ENCODE measurements around the gene ABITRAM.
"Not testable (repeated sequence)": the region's sequence is repeated elsewhere in the genome, so short reads cannot be mapped to it uniquely, and the experiment has no call there.

Gene ABITRAM
- 11.1 reads per million, percentile 34 among the genes with 10 or more reads in this experiment for total RNA-seq

DNA sequence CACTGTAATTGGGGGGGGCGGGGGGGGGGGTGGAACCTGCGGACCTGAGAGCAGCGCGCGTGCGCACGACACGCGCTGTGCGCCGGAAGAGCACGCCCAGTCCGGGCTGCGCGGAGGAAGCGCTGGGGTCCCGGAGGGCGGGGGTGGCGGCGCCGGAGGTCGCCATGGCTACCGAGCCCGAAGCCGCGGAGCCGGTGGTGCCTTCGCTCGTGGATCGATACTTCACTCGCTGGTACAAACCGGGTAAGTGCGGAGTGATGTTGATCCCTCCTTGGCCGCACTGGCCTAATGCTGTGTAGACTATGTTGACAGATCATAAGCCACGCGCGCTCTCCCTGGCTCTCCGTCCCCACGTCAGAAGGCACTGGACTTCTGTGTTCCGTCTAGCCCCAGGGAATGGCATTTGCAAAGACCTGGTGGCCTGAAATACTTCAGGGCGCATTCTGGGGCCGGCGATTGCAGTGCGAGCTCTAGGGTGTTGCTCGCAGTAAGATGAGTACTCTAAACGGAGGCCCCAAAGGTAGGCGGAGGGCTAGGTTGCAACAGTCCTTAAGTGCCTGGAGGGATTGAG lies at the start of gene ABITRAM:
Gene ABITRAM (plus strand): TSS at position 78 of the 571 bp plus-strand sequence. CDS start 87 bp downstream, at position 165.
- peak; percentile 72 for DNase-seq

DNA sequence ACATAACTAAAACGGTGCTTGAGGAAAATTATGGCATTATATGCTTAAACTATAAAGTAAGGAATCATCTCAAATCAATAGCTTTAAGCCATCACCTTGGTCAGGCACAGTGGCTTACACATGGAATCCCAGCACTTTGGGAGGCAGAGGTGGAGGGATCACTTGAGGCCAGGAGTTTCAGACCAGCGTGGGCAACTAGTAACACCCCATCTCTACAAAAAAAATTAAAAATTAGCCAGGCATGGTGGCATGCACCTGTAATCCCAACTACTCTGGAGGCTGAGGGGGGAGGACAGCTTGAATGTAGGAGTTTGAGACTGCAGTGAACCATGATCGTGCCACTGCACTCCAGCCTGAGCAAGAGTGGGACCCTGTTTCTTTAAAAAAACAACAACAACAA lies 49.5 kb upstream of the ABITRAM start:
- no peak for DNase-seq

- DNase-seq, result no peak
Measured at GRCh38 chr9:108885643-108886348, 48.4 kb upstream of the ABITRAM start.

DNA sequence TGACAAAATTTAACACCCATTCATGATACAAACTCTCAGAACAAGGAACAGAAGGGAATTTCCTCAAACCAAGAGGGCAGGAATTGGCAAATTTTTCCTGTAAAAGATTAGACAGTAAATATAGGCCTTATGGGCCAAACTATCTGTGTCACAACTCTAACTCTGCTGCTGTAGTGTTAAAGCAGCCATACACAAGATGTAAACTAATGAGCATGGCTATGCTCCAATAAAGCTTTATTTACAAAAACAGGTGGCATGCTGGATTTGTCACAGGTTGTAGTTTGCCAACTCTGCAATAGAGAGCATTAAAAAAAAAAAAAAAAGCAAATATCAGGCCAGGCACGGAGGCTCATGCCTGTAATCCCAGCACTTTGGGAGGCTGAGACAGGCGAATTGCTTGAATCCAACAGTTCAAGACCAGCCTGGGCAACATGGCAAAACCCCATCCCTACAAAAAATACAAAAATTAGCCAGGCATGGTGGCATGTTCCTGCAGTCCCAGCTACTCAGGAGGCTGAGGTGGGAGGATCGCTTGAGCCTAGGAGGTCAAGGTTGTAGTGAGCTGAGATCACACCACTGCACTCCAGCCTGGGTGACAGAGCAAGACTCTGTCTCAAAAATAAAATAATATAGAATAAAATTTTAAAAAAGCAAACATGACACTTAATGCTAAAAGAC lies 47.5 kb upstream of the ABITRAM start:
- not testable (repeated sequence) for DNase-seq

DNA sequence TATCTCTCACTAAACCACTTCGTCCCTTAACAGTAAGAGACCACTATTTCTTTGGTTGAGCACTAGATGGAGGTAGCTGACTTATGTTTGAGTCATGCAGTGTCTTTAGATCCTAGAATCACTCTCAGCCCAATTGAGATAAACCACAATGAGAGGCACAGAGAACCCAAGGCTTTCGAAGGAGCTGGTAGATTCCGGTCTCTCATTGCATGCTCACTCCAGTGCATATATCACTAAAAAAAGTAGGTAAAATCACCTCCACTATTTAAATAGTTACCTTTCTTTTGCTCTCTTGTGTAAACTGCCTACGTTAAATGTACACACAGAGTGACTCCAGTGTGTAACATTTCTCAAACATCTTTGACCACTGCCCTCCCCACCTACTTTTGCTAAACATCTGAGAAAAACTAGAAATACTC lies 44.5 kb upstream of the ABITRAM start:
- no peak for DNase-seq

DNA sequence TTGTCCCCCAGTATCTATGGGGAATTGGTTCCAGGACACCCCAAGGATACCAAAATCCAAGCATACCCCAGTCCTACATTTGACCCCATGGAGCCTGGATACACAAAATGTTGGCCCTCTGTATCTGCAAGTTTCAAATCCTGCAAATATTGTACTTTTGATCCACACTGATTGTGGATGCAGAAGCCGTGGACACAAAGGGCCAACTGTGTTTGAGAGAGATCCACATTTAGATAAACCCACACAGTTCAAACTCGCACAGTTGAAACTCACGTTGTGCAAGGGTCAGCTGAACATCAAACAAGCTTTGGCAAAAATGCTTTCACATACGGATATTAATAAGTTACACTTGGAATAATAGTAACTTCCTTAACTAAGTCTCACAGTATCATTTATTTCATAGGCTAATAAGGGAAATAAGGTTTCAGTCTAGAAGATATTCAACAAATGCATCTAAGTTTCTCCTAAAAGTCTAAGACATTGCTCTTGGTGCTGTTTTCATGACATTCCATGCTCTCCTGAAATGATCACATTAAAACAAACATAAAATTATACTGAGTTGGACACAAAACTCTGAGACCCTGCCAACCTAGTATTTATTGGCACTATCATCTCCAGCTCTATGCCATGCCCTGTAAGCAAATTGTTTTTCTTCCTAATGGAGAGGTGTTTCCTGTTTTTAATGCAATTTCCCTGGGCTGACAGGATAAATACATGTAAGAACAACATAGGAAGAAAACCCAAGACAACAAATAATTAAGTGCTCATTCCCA lies 39.8 kb upstream of the ABITRAM start:
- DNase-seq, result no peak

DNA sequence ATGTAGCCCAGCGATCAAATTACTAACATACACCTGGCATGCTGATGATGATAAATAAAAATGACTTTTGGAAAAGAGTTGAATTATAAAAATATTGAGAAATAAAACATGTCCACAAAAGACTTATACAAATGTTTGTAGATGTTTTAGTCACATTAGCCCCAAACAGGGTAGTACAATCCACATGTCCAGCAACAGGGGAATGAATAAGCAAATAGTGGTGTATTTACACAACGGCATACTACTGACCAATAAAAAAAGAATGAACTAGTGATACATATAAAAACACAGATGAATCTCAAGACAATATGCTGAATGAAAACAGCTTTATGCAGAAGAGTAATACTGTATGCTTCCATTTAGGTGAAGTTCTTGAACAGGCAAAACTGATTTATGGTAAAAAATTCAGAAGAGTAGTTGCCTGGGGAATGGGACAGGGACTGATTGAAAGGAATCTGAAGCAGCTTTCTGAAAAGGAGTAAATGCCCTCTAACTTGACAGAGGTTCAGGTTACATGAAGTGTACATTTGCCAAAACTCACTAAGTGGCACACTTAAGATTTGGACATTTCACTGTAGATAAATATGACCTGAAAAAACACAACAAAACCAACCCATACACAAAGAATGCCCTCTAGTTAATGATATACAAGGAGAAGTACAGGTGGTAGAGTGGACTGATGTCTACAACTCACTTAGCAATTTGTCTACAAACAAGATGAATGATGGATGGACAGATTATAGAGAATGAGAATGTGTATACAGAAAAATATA lies 36.7 kb upstream of the ABITRAM start:
- DNase-seq, result no peak

DNA sequence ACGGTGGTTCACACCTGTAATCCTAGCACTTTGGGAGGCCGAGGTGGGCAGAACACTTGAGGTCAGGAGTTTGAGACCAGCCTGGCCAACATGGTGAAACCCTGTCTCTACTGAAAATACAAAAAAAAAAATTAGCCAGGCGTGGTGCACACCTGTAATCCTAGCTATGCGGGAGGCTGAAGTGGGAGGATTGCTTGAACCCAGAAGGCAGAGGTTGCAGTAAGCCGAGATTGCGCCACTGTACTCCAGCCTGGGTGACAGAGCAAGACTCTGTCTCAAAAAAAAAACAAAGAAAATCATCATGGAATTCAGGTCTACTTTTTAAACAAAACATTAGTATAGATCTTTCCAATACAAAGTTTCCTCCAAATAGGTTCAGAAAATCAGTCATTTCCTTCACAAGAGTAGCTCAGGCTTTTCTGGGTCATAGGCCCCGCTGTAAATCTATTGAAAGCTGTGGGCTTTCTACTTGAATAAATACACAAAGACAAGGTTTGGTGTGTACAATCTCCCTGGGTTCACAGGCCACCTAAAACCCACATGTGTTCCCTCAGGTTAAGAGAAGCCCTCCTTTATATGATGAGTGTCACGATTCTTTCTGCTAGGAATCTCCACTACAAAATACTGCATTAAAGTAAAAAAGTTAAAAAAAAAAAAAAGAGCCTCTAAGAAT lies 35.0 kb upstream of the ABITRAM start:
- not testable (repeated sequence) for DNase-seq

GRCh38 chr9:108900176-108900575 lies 34.0 kb upstream of the ABITRAM start:
- DNase-seq, result no peak

- no peak for DNase-seq
Measured at GRCh38 chr9:108903420-108904103, 30.6 kb upstream of the ABITRAM start.

GRCh38 chr9:108904161-108904560 lies 30.0 kb upstream of the ABITRAM start:
- no peak for DNase-seq

- no peak for DNase-seq
Measured at GRCh38 chr9:108905494-108905893, 28.7 kb upstream of the ABITRAM start.

DNA sequence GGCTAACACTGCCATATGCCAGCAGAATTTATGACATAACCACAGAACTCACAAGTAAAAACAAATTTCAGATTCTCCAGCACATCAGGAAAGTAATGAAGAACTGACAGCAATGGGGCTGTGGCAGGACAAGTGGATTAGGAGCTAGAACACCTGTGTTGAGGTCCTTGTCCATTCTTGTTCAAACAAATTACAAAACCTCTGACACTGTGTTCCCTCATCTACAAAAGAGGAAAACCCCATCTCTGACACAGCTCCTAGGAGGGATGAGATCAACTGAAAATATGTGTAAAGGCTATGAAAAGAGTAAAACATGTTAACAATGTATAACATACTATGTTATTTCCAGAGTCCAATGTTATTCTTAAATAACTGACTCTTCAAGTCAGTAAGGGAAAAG lies 23.8 kb upstream of the ABITRAM start:
- no peak for DNase-seq

- no peak for DNase-seq
Measured at GRCh38 chr9:108910914-108911313, 23.3 kb upstream of the ABITRAM start.

GRCh38 chr9:108911820-108912219 lies 22.4 kb upstream of the ABITRAM start:
- no peak for DNase-seq

- no peak for DNase-seq
Measured at GRCh38 chr9:108913391-108913790, 20.8 kb upstream of the ABITRAM start.

DNA sequence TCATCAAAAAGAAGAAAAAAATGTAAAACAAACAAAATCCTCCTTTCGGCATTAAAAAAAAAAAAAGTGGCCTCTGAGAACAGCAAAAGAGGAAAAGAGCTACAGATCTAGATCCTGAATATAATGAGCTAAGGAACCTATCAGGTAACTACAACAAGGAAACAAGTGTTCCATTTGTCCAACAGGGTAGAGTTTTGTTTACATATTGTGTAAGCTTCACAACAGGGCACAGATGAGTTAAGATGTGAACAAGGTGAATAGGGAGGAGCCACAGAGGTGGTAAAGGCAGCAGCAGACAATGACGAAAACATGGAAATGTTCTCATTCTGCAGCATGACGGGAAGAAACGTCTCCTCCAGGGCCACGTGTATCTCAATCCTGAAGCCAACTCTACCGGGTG lies 14.7 kb upstream of the ABITRAM start:
- no peak for DNase-seq

DNA sequence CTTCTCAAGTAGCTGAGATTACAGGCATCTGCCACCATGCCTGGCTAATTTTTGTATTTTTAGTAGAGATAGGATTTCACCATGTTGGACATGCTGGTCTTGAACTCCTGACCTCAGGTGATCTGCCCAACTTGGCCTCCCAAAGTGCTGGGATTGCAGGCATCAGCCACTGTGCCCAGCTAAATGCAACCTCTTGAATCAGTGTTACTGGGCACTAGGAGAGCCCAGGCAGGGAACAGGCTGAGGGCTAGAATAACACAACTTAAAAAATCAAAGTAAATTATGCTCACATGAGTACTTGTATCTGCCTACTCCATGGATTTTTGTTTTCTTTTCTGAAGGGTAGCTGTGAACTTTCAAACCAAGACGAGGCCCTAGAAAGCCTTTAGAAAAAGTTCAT lies 13.8 kb upstream of the ABITRAM start:
- not testable (repeated sequence) for DNase-seq

DNA sequence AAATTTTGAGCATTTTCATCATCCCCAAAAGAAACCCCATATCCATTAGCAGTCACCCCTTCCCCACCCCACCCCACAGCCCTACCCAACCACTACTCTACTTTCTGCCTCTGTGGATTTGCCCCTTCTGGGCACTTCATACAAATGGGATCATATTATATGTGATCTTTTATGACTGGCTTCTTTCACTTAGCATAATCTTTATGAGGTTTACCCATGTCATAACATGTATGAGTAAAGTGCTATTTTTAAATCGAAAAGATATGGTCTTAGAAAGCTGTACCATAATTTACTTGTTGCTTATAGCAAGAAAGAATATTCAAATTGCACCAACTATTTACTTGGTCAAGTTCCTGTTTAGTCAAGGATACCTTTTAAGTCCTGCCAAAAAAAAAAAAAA lies 13.0 kb upstream of the ABITRAM start:
- DNase-seq, result no peak

DNA sequence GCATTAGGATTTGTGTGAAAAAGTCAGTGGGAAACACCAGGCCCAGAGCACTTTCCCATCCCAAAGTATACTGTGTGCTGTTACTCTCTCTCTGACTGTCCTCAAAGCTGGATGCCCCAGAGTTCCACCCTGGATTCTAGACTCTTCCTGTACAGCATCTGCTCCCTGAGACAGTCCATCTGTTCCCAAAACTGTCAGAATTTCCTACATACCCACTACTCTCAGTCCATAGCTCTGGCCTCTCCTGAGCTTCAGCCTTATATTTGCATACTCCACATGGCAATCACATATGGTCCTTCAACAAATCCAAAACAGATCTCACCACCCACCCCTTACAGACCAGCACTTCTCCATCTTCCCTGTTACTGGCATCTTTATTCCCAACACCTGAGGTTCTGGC lies 9.7 kb upstream of the ABITRAM start:
- DNase-seq, result no peak

DNA sequence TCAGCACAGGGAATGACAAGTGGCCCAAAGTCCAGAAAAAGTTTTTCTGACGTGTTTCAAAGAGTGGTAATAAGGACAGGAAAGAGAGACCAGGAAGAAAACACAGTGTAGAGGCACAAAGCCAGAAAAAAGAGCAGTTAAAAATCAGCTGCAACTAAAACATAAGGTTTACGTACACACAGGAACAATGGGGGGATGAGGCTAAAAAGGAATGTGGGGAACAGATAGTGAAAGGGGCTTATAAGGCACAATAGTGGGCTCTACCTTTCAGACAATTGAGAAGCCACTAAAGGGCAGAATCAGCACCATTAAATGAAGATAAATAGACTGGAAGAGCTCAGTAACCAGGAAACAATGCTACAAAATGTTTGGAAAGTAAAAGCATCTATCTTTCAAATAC lies 5.8 kb upstream of the ABITRAM start:
- no peak for DNase-seq

Data from effector CD4-positive, alpha-beta T cell (primary cell).